ENCODE results near the gene MINDY1.
A peak's percentile ranks its signal among the peaks of the same experiment; 100 is the strongest.

Gene MINDY1

DNA sequence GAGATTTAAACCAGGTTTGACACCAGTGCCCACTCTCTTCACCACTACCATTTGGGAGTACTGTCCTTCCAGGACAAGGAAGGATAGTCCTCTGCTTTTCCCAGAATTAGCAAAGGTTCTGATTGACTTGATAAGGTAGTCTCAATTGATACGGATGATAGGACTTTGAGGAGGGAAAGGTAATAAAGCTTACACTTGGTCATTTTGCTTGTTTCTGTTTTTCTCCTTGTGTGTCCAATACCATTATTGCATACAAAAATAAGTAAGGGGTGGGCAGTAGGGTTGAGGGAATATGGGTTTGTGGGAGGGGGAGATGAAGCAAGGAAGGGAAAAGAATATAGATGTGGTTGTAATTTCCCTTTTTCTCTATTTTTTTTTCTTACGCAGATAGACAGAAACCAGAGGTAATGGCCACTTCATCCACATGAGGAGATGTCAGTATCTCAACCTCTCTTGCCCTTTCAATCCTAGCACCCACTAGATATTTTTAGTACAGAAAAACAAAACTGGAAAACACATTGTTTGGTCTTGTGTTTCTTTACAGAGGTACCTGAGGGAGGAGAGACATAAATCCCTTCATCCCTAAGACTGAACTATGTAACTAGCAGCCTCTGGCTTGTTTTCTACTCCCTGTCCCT lies 43.5 kb upstream of the MINDY1 start:
- Mint-ChIP-seq H3K4me1 (peaks cover 35% of the 10 kb centered on the region), H3K27me3 (ENCODE audit: low read depth) (no peaks in the 10 kb centered on the region), H3K4me3 (peak overlapping the region; percentile 44 to 98 (median 68)), H3K27ac (peak overlapping the region; percentile 35 to 63 (median 62)), H3K36me3 (ENCODE audit: low read depth) (peaks cover 33% of the 10 kb centered on the region), H3K9me3 (no peaks in the 10 kb centered on the region)
- TF ChIP-seq, protein P1, sequence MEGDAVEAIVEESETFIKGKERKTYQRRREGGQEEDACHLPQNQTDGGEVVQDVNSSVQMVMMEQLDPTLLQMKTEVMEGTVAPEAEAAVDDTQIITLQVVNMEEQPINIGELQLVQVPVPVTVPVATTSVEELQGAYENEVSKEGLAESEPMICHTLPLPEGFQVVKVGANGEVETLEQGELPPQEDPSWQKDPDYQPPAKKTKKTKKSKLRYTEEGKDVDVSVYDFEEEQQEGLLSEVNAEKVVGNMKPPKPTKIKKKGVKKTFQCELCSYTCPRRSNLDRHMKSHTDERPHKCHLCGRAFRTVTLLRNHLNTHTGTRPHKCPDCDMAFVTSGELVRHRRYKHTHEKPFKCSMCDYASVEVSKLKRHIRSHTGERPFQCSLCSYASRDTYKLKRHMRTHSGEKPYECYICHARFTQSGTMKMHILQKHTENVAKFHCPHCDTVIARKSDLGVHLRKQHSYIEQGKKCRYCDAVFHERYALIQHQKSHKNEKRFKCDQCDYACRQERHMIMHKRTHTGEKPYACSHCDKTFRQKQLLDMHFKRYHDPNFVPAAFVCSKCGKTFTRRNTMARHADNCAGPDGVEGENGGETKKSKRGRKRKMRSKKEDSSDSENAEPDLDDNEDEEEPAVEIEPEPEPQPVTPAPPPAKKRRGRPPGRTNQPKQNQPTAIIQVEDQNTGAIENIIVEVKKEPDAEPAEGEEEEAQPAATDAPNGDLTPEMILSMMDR (IDR thresholded peaks at IDR 0.05; ENCODE audit: unreplicated experiment in 3 of 3) = no peak

DNA sequence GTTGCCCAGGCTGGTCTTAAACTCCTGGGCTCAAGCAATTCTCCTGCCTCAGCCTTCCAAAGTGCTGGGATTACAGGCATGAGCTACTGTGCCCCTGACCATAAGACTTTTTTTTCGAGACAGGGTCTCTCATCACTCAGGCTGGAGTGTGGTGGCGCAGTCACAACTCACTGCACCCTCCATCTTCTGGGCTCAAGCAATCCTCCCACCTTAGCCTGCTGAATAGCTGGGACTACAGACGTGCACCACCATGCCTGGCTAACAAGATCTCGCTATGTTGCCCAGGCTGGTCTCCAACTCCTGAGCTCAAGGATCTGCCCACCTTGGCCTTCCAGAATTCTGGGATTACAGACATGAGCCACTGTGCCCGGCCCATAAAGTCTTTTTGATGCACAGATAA lies 42.8 kb upstream of the MINDY1 start:
- Mint-ChIP-seq H3K27ac (peak overlapping the region in 2 of 3 experiments; percentile 62 to 63), H3K36me3 (ENCODE audit: low read depth) (peaks cover 25% of the 10 kb centered on the region), H3K4me1 (peaks cover 35% of the 10 kb centered on the region), H3K9me3 (no peaks in the 10 kb centered on the region), H3K4me3 (peak overlapping the region; percentile 68 to 99 (median 98)), H3K27me3 (ENCODE audit: low read depth) (no peaks in the 10 kb centered on the region)
- TF ChIP-seq, protein P1 (IDR thresholded peaks at IDR 0.05; ENCODE audit: unreplicated experiment in 3 of 3) = no peak

DNA sequence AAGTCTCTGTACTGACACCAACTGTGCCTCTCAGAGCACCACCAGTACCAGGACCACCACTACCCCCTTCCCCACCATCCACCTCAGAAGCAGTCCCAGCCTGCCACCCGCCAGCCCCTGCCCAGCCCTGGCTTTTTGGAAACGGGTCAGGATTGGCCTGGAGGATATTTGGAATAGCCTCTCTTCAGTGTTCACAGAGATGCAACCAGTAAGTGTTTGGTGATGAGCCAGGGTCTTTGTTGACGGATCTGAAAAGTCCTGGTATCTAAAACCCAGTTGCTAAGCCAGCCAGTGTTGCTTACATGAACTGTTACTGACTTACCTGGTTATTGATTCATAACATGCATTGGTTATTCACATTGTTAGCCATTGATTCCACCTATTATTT lies 41.9 kb upstream of the MINDY1 start:
- Mint-ChIP-seq H3K4me1 (peaks cover 35% of the 10 kb centered on the region), H3K4me3 (peak overlapping the region; percentile 98 to 99 (median 99)), H3K27me3 (ENCODE audit: low read depth) (no peaks in the 10 kb centered on the region), H3K36me3 (ENCODE audit: low read depth) (peaks cover 21% of the 10 kb centered on the region), H3K27ac (peak overlapping the region; percentile 90 to 99 (median 95)), H3K9me3 (no peaks in the 10 kb centered on the region)
- TF ChIP-seq, protein P1 (IDR thresholded peaks at IDR 0.05; ENCODE audit: unreplicated experiment in 3 of 3) = peak in 1 of 3 experiments; percentile 40

DNA sequence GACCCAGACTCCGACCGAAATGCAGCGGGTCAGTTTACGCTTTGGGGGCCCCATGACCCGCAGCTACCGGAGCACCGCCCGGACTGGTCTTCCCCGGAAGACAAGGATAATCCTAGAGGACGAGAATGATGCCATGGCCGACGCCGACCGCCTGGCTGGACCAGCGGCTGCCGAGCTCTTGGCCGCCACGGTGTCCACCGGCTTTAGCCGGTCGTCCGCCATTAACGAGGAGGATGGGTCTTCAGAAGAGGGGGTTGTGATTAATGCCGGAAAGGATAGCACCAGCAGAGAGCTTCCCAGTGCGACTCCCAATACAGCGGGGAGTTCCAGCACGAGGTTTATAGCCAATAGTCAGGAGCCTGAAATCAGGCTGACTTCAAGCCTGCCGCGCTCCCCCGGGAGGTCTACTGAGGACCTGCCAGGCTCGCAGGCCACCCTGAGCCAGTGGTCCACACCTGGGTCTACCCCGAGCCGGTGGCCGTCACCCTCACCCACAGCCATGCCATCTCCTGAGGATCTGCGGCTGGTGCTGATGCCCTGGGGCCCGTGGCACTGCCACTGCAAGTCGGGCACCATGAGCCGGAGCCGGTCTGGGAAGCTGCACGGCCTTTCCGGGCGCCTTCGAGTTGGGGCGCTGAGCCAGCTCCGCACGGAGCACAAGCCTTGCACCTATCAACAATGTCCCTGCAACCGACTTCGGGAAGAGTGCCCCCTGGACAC lies 41.4 kb upstream of the MINDY1 start:
- H3K4me1 Mint-ChIP-seq = peaks cover 35% of the 10 kb centered on the region
- peak overlapping the region; percentile 98 to 99 (median 99) for H3K4me3 Mint-ChIP-seq
- H3K27ac Mint-ChIP-seq = peak overlapping the region; percentile 90 to 99 (median 95)
- H3K36me3 Mint-ChIP-seq (ENCODE audit: low read depth) = peaks cover 20% of the 10 kb centered on the region
- TF ChIP-seq, protein P1 (IDR thresholded peaks at IDR 0.05; ENCODE audit: unreplicated experiment in 3 of 3) = peak in 2 of 3 experiments; percentile 45 to 50
- H3K27me3 Mint-ChIP-seq (ENCODE audit: low read depth) = no peaks in the 10 kb centered on the region
- no peaks in the 10 kb centered on the region for H3K9me3 Mint-ChIP-seq

DNA sequence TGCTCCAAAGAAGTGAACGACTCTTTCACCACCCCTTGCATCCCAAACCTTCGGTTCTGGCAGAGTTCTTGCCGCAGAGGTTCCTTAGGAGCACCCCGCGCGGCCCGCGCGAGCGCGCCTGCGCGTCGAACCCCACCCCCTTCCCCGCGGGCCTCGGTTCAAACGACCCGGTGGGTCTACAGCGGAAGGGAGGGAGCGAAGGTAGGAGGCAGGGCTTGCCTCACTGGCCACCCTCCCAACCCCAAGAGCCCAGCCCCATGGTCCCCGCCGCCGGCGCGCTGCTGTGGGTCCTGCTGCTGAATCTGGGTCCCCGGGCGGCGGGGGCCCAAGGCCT lies 40.9 kb upstream of the MINDY1 start, which contains the start of gene C1orf56:
Gene C1orf56 (plus strand): TSS at position 161 of the 334 bp plus-strand sequence. CDS start 97 bp downstream, at position 258.
- no peaks in the 10 kb centered on the region for H3K27me3 Mint-ChIP-seq (ENCODE audit: low read depth)
- peaks cover 35% of the 10 kb centered on the region for H3K4me1 Mint-ChIP-seq
- no peaks in the 10 kb centered on the region for H3K9me3 Mint-ChIP-seq
- H3K36me3 Mint-ChIP-seq (ENCODE audit: low read depth) = peaks cover 15% of the 10 kb centered on the region
- peak within 1 kb of the TSS; percentile 90 to 99 (median 95) for H3K27ac Mint-ChIP-seq
- TF ChIP-seq, protein P1 (IDR thresholded peaks at IDR 0.05; ENCODE audit: unreplicated experiment in 3 of 3) = no peak
- peak within 1 kb of the TSS; percentile 98 to 99 (median 99) for H3K4me3 Mint-ChIP-seq
